GM19468 (cell line): Measurements from ENCODE around the gene FAM25C.
"Not testable (repeated sequence)": the region's sequence is repeated elsewhere in the genome, so short reads cannot be mapped to it uniquely, and the experiment has no call there.

Experiments
- ATAC-seq: cut with Tn5 transposase; IDR thresholded peaks from one replicate; pipeline ENCODE4 v1.9.1; 2021; ENCODE audit warnings: mild to moderate bottlenecking, moderate library complexity, moderate number of reproducible peaks; ENCODE audit not compliant: unreplicated experiment; ENCODE audit errors: extremely low read depth

The FAM25C gene

GRCh38 chr10:47999691-48000090 is at the start of gene FAM25C:
Gene FAM25C, minus strand, starts transcription at chr10:47999791. Its CDS starts 26 bp downstream, at chr10:47999765.
- ATAC-seq = not testable (repeated sequence)

GRCh38 chr10:48044557-48044956 is 45.0 kb upstream of the FAM25C start:
- ATAC-seq = not testable (repeated sequence)

- not testable (repeated sequence) for ATAC-seq
Measured at GRCh38 chr10:48031390-48031789, 31.8 kb upstream of the FAM25C start.

GRCh38 chr10:48002306-48002705 is 2.7 kb upstream of the FAM25C start:
- ATAC-seq = not testable (repeated sequence)

GRCh38 chr10:47994045-47994444 is 5.5 kb downstream of the FAM25C start:
- ATAC-seq = not testable (repeated sequence)

GRCh38 chr10:47992560-47992959 is 7.0 kb downstream of the FAM25C start:
- ATAC-seq = not testable (repeated sequence)

- not testable (repeated sequence) for ATAC-seq
Measured at GRCh38 chr10:47991706-47992105, 7.9 kb downstream of the FAM25C start.

- not testable (repeated sequence) for ATAC-seq
Measured at GRCh38 chr10:47990097-47990496, 9.5 kb downstream of the FAM25C start.

GRCh38 chr10:47989542-47989950 is 10.0 kb downstream of the FAM25C start:
- ATAC-seq = not testable (repeated sequence)

- not testable (repeated sequence) for ATAC-seq
Measured at GRCh38 chr10:47988718-47989541, 10.7 kb downstream of the FAM25C start.

GRCh38 chr10:47987952-47988351 is 11.6 kb downstream of the FAM25C start:
- not testable (repeated sequence) for ATAC-seq

GRCh38 chr10:47986413-47987230 is 13.0 kb downstream of the FAM25C start:
- ATAC-seq = not testable (repeated sequence)

GRCh38 chr10:47975409-47975808 is 24.2 kb downstream of the FAM25C start:
- not testable (repeated sequence) for ATAC-seq

- not testable (repeated sequence) for ATAC-seq
Measured at GRCh38 chr10:47973131-47973530, 26.5 kb downstream of the FAM25C start.

- ATAC-seq = not testable (repeated sequence)
Measured at GRCh38 chr10:47972077-47972476, 27.5 kb downstream of the FAM25C start.

- ATAC-seq = not testable (repeated sequence)
Measured at GRCh38 chr10:47971598-47971997, 28.0 kb downstream of the FAM25C start.

GRCh38 chr10:47970047-47970446 is 29.5 kb downstream of the FAM25C start:
- not testable (repeated sequence) for ATAC-seq

GRCh38 chr10:47968988-47969387 is 30.6 kb downstream of the FAM25C start:
- ATAC-seq = not testable (repeated sequence)

- ATAC-seq = not testable (repeated sequence)
Measured at GRCh38 chr10:47964280-47965063, 35.1 kb downstream of the FAM25C start.

GRCh38 chr10:47962785-47963184 is 36.8 kb downstream of the FAM25C start:
- ATAC-seq = not testable (repeated sequence)
